HG03342 (cell line): Measurements from ENCODE around the gene TLE4.

Experiments
- ATAC-seq: cut with Tn5 transposase; IDR thresholded peaks from one replicate; pipeline ENCODE4 v1.9.1; 2021; ENCODE audit warnings: mild to moderate bottlenecking, moderate library complexity; ENCODE audit not compliant: unreplicated experiment

Gene TLE4

GRCh38 chr9:79660615-79661014 lies 88.8 kb downstream of the TLE4 start:
- no peak for ATAC-seq

- no peak for ATAC-seq
Measured at GRCh38 chr9:79661279-79661678, 89.5 kb downstream of the TLE4 start.

- no peak for ATAC-seq
Measured at GRCh38 chr9:79661886-79662536, 90.2 kb downstream of the TLE4 start.

- no peak for ATAC-seq
Measured at GRCh38 chr9:79662537-79662956, 90.8 kb downstream of the TLE4 start.

- ATAC-seq, result no peak
Measured at GRCh38 chr9:79663300-79663699, 91.5 kb downstream of the TLE4 start.

GRCh38 chr9:79663878-79664277 lies 92.1 kb downstream of the TLE4 start:
- ATAC-seq, result no peak

GRCh38 chr9:79664375-79664831 lies 92.6 kb downstream of the TLE4 start:
- ATAC-seq, result no peak

GRCh38 chr9:79665369-79665768 lies 93.6 kb downstream of the TLE4 start:
- no peak for ATAC-seq

GRCh38 chr9:79665931-79666330 lies 94.2 kb downstream of the TLE4 start:
- no peak for ATAC-seq

- ATAC-seq, result no peak
Measured at GRCh38 chr9:79667120-79667519, 95.4 kb downstream of the TLE4 start.

GRCh38 chr9:79667817-79668436 lies 96.2 kb downstream of the TLE4 start:
- no peak for ATAC-seq

- no peak for ATAC-seq
Measured at GRCh38 chr9:79668956-79669355, 97.2 kb downstream of the TLE4 start.

- no peak for ATAC-seq
Measured at GRCh38 chr9:79670269-79670961, 98.7 kb downstream of the TLE4 start.

- no peak for ATAC-seq
Measured at GRCh38 chr9:79671558-79671957, 99.8 kb downstream of the TLE4 start.

- no peak for ATAC-seq
Measured at GRCh38 chr9:79672236-79672635, 100.5 kb downstream of the TLE4 start.

GRCh38 chr9:79672891-79673290 lies 101.1 kb downstream of the TLE4 start:
- ATAC-seq, result no peak

GRCh38 chr9:79673614-79674013 lies 101.8 kb downstream of the TLE4 start:
- ATAC-seq, result peak; percentile 68

- peak; percentile 40 for ATAC-seq
Measured at GRCh38 chr9:79674052-79674777, 102.5 kb downstream of the TLE4 start.

GRCh38 chr9:79681576-79681975 lies 109.8 kb downstream of the TLE4 start:
- ATAC-seq, result no peak

- ATAC-seq, result no peak
Measured at GRCh38 chr9:79682076-79682736, 110.4 kb downstream of the TLE4 start.

- ATAC-seq, result no peak
Measured at GRCh38 chr9:79684059-79684458, 112.3 kb downstream of the TLE4 start.
